ENCODE measurements around the gene OAS1.

OAS1 gene

DNA sequence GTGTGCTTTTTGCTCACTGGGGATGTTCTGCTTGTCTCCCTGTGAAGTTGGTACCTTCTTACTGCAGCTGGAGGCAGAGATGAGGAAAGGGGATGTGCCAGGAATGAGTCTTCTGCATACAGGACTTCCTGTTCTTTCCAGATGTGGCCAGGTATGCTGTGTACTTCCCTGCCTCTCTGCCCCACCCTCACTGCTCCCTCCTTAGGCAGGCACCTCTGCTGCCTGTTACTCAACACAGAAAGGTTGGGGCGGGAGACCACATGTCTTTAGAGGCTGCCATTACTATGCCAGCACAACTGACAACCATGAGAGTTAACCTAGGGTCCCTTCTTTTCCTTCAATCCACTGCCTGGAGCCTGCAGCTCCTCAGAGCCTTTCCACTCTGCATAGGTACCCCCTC is 29.5 kb downstream of the OAS1 start:
- H3K9me3 Mint-ChIP-seq: no peaks in the 10 kb centered on the region
- H3K27ac Mint-ChIP-seq: no peak overlapping the region
- intact Hi-C loops (cut with micrococcal nuclease): no loop called here
- peaks cover 35% of the 10 kb centered on the region for H3K4me1 Mint-ChIP-seq (ENCODE audit: low read depth)
- peaks cover 5% of the 10 kb centered on the region for H3K27me3 Mint-ChIP-seq
- H3K4me3 Mint-ChIP-seq: no peak overlapping the region
- H3K36me3 Mint-ChIP-seq (ENCODE audit: low read depth): no peaks in the 10 kb centered on the region

DNA sequence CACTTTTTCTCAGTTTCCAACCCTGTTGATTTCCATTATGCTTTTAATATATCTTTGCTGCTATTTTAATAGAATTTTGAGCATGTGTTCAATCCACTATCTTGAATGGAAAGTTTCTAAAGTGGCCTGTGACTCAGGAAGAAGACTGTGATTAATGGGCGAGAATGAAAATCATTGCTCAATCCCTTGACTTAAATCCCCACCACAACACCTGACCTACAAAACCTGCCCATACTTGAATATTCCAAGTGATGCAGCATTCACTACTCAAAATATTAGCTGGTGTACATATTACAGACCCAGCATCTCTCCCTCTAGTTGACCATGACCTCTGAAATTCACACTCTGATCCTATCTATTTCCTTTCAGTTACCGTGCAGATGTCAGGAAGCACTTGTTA is 30.2 kb downstream of the OAS1 start:
- H3K4me1 Mint-ChIP-seq (ENCODE audit: low read depth): peaks cover 35% of the 10 kb centered on the region
- H3K4me3 Mint-ChIP-seq: no peak overlapping the region
- no peaks in the 10 kb centered on the region for H3K9me3 Mint-ChIP-seq
- peaks cover 4% of the 10 kb centered on the region for H3K36me3 Mint-ChIP-seq (ENCODE audit: low read depth)
- intact Hi-C loops (cut with micrococcal nuclease): no loop called here
- H3K27me3 Mint-ChIP-seq: peaks cover 5% of the 10 kb centered on the region
- peak overlapping the region; percentile 87 for H3K27ac Mint-ChIP-seq

GRCh38 chr12:112937741-112938719 is 31.3 kb downstream of the OAS1 start, which contains the start of gene OAS3:
TSS of gene OAS3 (plus strand) at chr12:112938474. CDS start at chr12:112938531, 57 bp downstream.
- Mint-ChIP-seq H3K27ac (peak within 1 kb of the TSS; percentile 87), H3K4me3 (peak within 1 kb of the TSS; percentile 85), H3K4me1 (ENCODE audit: low read depth) (peaks cover 28% of the 10 kb centered on the region), H3K36me3 (ENCODE audit: low read depth) (peaks cover 5% of the 10 kb centered on the region), H3K27me3 (peaks cover 4% of the 10 kb centered on the region), H3K9me3 (no peaks in the 10 kb centered on the region)
- intact Hi-C loops (cut with micrococcal nuclease): loop anchor here (1.0 kb wide), 1 partner anchor 31 kb away; no protein-coding TSS in a partner anchor

- H3K27ac Mint-ChIP-seq: peak overlapping the region; percentile 87
- intact Hi-C loops (cut with micrococcal nuclease): loop anchor here (1.0 kb wide), 1 partner anchor 31 kb away; no protein-coding TSS in a partner anchor
- H3K9me3 Mint-ChIP-seq: no peaks in the 10 kb centered on the region
- H3K27me3 Mint-ChIP-seq: peaks cover 4% of the 10 kb centered on the region
- H3K4me3 Mint-ChIP-seq: peak overlapping the region; percentile 85
- H3K4me1 Mint-ChIP-seq (ENCODE audit: low read depth): peaks cover 26% of the 10 kb centered on the region
- H3K36me3 Mint-ChIP-seq (ENCODE audit: low read depth): peaks cover 5% of the 10 kb centered on the region
These were observed 32.0 kb downstream of the OAS1 start for GRCh38 chr12:112938751-112939150.

DNA sequence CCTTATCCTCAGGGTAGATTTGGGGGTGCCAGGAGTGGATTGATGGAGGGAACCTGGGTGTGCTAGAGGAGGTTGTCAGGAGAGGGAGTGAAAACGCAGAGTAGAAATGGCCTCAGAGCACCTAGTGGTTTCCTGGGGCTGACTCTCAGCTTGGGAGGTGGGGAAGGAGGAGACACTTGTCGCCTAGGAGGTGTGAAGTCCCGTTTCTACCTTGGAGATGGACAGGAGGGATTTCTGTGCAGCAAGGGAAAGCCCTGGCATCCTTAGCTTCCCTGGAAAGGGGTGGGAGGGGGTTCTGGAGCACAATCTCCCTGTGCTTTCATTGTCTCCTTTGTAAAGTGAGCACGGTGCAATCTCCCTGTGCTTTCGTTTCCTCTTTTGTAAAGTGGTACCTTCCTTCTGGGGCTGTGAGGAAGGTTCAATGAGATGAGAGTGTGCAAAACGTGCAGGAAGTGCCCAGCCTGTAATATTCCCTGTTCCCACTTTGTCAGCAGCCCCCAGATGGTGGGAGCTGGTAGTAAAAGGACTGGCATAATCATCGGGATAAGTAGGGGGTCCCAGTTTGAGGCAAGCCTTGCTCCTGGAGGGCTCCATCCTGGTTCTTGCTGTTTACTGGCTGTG is 33.1 kb downstream of the OAS1 start:
- H3K27ac Mint-ChIP-seq: no peak overlapping the region
- H3K27me3 Mint-ChIP-seq: peaks cover 4% of the 10 kb centered on the region
- peaks cover 14% of the 10 kb centered on the region for H3K36me3 Mint-ChIP-seq (ENCODE audit: low read depth)
- intact Hi-C loops (cut with micrococcal nuclease): loop anchor here (5.0 kb wide), 1 partner anchor 37 kb away; the partner anchor contains the start of gene OAS2
- no peaks in the 10 kb centered on the region for H3K9me3 Mint-ChIP-seq
- peaks cover 26% of the 10 kb centered on the region for H3K4me1 Mint-ChIP-seq (ENCODE audit: low read depth)
- H3K4me3 Mint-ChIP-seq: peak overlapping the region; percentile 44

- H3K27ac Mint-ChIP-seq: no peak overlapping the region
- peaks cover 26% of the 10 kb centered on the region for H3K4me1 Mint-ChIP-seq (ENCODE audit: low read depth)
- intact Hi-C loops (cut with micrococcal nuclease): loop anchor here (5.0 kb wide), 1 partner anchor 36 kb away; the partner anchor contains the start of gene OAS2
- peaks cover 31% of the 10 kb centered on the region for H3K36me3 Mint-ChIP-seq (ENCODE audit: low read depth)
- H3K4me3 Mint-ChIP-seq: no peak overlapping the region
- H3K9me3 Mint-ChIP-seq: no peaks in the 10 kb centered on the region
- H3K27me3 Mint-ChIP-seq: peaks cover 4% of the 10 kb centered on the region
These were observed 35.0 kb downstream of the OAS1 start for GRCh38 chr12:112941528-112942335.

DNA sequence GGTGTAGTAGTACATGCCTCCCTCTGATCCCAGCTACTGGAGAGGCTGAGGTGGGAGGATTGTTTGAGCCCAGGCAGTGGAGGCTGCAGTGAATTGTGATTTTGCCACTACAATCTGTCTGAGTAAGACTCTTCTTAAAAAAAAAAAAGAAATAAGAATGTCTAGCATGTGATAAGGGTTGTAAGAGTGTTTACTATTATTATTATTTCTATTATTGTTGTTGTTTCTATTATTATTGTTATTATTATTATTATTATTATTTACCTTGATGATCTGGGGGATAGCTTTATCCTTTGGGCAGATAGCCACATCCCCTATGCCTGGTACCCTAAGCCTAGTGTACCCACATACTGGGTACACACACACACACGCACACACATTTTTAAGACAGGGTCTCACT is 35.8 kb downstream of the OAS1 start:
- Mint-ChIP-seq H3K4me1 (ENCODE audit: low read depth) (peaks cover 19% of the 10 kb centered on the region), H3K27ac (no peak overlapping the region), H3K9me3 (no peaks in the 10 kb centered on the region), H3K4me3 (no peak overlapping the region), H3K36me3 (ENCODE audit: low read depth) (peaks cover 40% of the 10 kb centered on the region), H3K27me3 (peaks cover 2% of the 10 kb centered on the region)
- intact Hi-C loops (cut with micrococcal nuclease): loop anchor here (5.0 kb wide), 1 partner anchor 35 kb away; the partner anchor contains the start of gene OAS2

- Mint-ChIP-seq H3K36me3 (ENCODE audit: low read depth) (peaks cover 55% of the 10 kb centered on the region), H3K4me1 (ENCODE audit: low read depth) (peaks cover 11% of the 10 kb centered on the region), H3K27ac (no peak overlapping the region), H3K27me3 (peaks cover 2% of the 10 kb centered on the region), H3K4me3 (no peak overlapping the region), H3K9me3 (no peaks in the 10 kb centered on the region)
- intact Hi-C loops (cut with micrococcal nuclease): loop anchor here (5.0 kb wide), 1 partner anchor 33 kb away; the partner anchor contains the start of gene OAS2
These were observed 37.4 kb downstream of the OAS1 start for GRCh38 chr12:112944024-112944690.

- H3K27ac Mint-ChIP-seq: no peak overlapping the region
- peaks cover 63% of the 10 kb centered on the region for H3K36me3 Mint-ChIP-seq (ENCODE audit: low read depth)
- H3K4me1 Mint-ChIP-seq (ENCODE audit: low read depth): no peaks in the 10 kb centered on the region
- no peak overlapping the region for H3K4me3 Mint-ChIP-seq
- no peaks in the 10 kb centered on the region for H3K9me3 Mint-ChIP-seq
- H3K27me3 Mint-ChIP-seq: no peaks in the 10 kb centered on the region
- intact Hi-C loops (cut with micrococcal nuclease): no loop called here
These were observed 38.8 kb downstream of the OAS1 start for GRCh38 chr12:112945515-112945914.

- no peaks in the 10 kb centered on the region for H3K4me1 Mint-ChIP-seq (ENCODE audit: low read depth)
- no peak overlapping the region for H3K4me3 Mint-ChIP-seq
- intact Hi-C loops (cut with micrococcal nuclease): no loop called here
- H3K36me3 Mint-ChIP-seq (ENCODE audit: low read depth): peaks cover 68% of the 10 kb centered on the region
- H3K9me3 Mint-ChIP-seq: no peaks in the 10 kb centered on the region
- H3K27me3 Mint-ChIP-seq: no peaks in the 10 kb centered on the region
- H3K27ac Mint-ChIP-seq: no peak overlapping the region
These were observed 39.7 kb downstream of the OAS1 start for GRCh38 chr12:112946236-112947000.

DNA sequence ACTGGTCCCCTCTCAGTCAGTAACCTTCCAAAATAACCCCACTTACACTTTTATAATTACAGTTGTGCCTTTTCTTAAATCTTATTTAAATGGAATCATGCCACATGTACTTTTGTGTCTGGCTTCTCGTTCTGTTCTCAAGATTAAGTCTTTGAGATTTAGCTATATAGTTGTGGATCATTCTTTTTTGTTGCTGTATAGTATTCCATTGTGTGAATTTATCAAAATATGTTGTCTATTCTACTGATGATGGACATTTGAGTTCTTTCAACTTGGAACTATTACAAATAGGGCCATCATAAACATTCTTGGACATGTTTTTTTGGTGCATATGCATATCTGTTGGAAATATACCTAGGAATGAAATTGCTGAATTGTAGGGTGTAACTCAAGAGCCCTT is 40.6 kb downstream of the OAS1 start:
- Mint-ChIP-seq H3K4me3 (no peak overlapping the region), H3K36me3 (ENCODE audit: low read depth) (peaks cover 65% of the 10 kb centered on the region), H3K9me3 (no peaks in the 10 kb centered on the region), H3K27ac (no peak overlapping the region), H3K27me3 (no peaks in the 10 kb centered on the region), H3K4me1 (ENCODE audit: low read depth) (no peaks in the 10 kb centered on the region)
- intact Hi-C loops (cut with micrococcal nuclease): no loop called here

- H3K4me1 Mint-ChIP-seq (ENCODE audit: low read depth): no peaks in the 10 kb centered on the region
- peaks cover 69% of the 10 kb centered on the region for H3K36me3 Mint-ChIP-seq (ENCODE audit: low read depth)
- H3K27me3 Mint-ChIP-seq: no peaks in the 10 kb centered on the region
- H3K4me3 Mint-ChIP-seq: no peak overlapping the region
- no peak overlapping the region for H3K27ac Mint-ChIP-seq
- no peaks in the 10 kb centered on the region for H3K9me3 Mint-ChIP-seq
- intact Hi-C loops (cut with micrococcal nuclease): no loop called here
These were observed 41.0 kb downstream of the OAS1 start for GRCh38 chr12:112947761-112948160.

Data from dendritic cell treated with granulocyte-macrophage colony-stimulating factor and Interleukin-4, amounts not matched to agents 40 ng/mL and 50 ng/mL, for 4 days (primary cell).